Fibroblast of villous mesenchyme (primary cell): Measurements from ENCODE around the gene APC2. TPM values are rescaled to one million over a fixed set of nuclear protein-coding genes. Genes with fewer than 3 reads are reported as not detected.

Source experiments
- DNase-seq: peaks from one replicate; pipeline ENCODE4 v3.0.0-alpha.2; 2010; ENCODE audit warnings: low read depth
- H3K4me3 ChIP-seq: 2 replicates; pipeline ENCODE4 v1.5.1; 2011; ENCODE audit warnings: low read depth, mild to moderate bottlenecking, low read length
- total RNA-seq: library from RNA; depleted of rRNA; stranded (reverse); fragments of >200 nt; gene quantifications from 2 replicates; pipeline ENCODE4 v1.2.3, GENCODE V29; 2012
- TF ChIP-seq, protein P1 (sequence below): IDR thresholded peaks from 2 replicates; pipeline ENCODE4 v1.5.1; 2012; ENCODE audit warnings: low read depth, mild to moderate bottlenecking, low read length; ENCODE audit not compliant: insufficient read depth

Gene APC2
- total RNA-seq, 1 donor, result 0.43 TPM

DNA sequence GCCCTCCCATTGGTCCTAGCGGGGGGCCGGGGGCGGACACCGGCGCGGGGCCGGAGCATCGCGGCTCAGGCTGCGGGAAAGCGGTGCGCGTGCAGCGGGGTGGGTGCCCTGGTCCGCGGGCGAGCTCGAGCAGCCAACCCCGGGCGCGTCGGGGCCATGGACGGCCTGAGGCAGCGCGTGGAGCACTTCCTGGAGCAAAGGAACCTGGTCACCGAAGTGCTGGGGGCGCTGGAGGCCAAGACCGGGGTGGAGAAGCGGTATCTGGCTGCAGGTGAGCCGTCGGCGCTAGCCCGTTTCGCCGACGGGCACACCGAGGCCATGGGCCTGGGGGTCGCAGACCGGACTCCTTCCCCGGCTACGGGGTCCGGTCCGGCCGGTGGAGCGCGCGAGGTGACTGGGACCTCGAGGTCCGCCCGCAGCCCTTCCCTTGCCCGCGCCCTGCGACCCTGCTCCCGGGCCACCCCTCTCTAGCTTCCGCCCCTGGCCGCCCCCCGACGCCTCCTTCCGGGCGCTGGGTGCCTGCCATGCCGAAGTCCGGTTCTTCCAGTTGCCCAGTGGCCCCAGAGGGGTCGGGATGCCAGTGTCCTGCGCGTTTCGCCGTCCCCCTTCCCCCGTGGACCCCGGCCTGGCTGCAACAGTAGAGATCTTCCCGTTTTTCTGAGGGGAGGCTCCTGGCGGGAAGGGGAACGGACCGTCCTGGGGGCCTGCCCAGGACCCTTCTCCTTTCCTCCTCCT lies 41.4 kb downstream of the APC2 start, which contains the start of gene REEP6:
TSS of gene REEP6 (plus strand) at position 68 of the 735 bp plus-strand sequence. CDS start at position 157, 89 bp downstream.
- no peak for DNase-seq
- H3K4me3 ChIP-seq, result peak within 1 kb of the TSS; percentile 65
- TF ChIP-seq, protein P1, sequence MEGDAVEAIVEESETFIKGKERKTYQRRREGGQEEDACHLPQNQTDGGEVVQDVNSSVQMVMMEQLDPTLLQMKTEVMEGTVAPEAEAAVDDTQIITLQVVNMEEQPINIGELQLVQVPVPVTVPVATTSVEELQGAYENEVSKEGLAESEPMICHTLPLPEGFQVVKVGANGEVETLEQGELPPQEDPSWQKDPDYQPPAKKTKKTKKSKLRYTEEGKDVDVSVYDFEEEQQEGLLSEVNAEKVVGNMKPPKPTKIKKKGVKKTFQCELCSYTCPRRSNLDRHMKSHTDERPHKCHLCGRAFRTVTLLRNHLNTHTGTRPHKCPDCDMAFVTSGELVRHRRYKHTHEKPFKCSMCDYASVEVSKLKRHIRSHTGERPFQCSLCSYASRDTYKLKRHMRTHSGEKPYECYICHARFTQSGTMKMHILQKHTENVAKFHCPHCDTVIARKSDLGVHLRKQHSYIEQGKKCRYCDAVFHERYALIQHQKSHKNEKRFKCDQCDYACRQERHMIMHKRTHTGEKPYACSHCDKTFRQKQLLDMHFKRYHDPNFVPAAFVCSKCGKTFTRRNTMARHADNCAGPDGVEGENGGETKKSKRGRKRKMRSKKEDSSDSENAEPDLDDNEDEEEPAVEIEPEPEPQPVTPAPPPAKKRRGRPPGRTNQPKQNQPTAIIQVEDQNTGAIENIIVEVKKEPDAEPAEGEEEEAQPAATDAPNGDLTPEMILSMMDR, result no peak

- DNase-seq, result no peak
- TF ChIP-seq, protein P1, result no peak
- H3K4me3 ChIP-seq, result no peak overlapping the region
These were observed 41.9 kb downstream of the APC2 start for GRCh38 chr19:1491849-1492170.

DNA sequence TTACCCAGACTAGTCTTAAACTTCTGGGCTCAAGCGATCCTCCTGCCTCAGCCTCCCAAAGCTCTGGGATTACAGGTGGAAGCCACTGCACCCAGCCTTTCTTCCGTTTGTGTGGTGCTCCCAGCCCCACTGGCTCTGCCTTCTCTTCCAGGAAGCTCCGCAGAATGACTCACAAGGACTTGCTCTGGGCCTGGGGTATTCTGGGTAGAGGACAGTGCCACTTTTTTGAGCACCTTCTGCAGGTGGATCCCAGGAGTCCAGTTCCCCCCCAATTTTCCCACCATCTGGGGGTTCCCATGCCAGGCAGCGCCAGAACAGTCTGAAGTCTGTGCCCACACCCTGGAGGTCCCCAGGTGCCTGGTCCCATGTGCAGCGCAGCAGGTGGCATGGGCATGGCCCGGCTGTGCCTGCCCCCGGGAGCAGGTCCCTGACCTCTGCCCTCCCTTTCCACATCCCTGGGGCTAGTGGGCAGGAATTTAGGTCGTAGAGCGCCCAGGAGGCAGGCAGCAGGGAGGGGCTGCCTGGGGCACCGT lies 42.6 kb downstream of the APC2 start:
- H3K4me3 ChIP-seq, result no peak overlapping the region
- DNase-seq, result no peak
- TF ChIP-seq, protein P1, result no peak

- DNase-seq, result no peak
- no peak overlapping the region for H3K4me3 ChIP-seq
- TF ChIP-seq, protein P1, result no peak
These were observed 44.3 kb downstream of the APC2 start for GRCh38 chr19:1494115-1494815.

GRCh38 chr19:1495051-1495798 lies 45.3 kb downstream of the APC2 start:
- H3K4me3 ChIP-seq, result no peak overlapping the region
- DNase-seq, result no peak
- TF ChIP-seq, protein P1, result no peak

DNA sequence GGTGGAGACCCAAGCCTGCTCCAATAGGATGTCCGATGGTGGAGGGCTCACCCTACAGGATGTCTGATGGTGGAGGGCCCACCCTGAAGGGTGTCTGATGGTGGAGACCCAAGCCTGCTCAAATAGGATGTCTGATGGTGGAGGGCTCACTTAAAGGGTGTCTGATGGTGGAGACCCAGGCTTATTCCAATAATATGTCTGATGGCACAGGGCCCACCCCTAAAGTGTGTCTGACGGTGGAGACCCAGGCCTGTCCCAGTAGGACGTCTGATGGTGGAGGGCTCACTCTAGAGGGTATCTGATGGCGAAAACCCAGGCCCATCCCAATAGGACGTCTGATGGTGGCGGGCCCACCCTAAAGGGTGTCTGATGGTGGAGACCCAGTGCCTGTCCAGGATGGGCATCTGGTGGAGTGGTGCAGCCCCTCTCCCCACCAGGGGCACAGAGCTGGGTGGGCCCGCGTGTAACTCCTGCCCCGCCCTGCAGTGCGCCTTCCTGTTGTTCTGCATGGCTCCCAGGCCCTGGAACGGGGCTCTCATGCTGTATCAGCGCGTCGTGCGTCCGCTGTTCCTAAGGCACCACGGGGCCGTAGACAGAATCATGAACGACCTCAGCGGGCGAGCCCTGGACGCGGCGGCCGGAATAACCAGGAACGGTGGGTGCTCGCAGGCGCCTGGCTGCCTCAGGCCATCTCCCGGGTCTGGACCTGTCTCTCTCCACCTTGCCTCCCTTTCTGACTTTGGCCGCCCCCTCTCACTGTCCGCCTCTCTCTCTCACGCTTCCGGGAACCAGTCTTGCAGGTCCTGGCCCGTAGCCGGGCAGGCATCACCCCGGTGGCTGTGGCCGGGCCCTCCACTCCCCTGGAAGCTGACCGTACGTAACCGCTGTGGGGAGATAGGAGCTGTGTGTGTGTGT lies 46.1 kb downstream of the APC2 start:
- no peak overlapping the region for H3K4me3 ChIP-seq
- TF ChIP-seq, protein P1, result no peak
- DNase-seq, result no peak
